ENCODE results near the gene SCN9A. TPM values are rescaled to one million over a fixed set of nuclear protein-coding genes. Genes with fewer than 3 reads are reported as not detected.

The SCN9A gene
- total RNA-seq, 1 donor from 2014 or later = 25.5 TPM

DNA sequence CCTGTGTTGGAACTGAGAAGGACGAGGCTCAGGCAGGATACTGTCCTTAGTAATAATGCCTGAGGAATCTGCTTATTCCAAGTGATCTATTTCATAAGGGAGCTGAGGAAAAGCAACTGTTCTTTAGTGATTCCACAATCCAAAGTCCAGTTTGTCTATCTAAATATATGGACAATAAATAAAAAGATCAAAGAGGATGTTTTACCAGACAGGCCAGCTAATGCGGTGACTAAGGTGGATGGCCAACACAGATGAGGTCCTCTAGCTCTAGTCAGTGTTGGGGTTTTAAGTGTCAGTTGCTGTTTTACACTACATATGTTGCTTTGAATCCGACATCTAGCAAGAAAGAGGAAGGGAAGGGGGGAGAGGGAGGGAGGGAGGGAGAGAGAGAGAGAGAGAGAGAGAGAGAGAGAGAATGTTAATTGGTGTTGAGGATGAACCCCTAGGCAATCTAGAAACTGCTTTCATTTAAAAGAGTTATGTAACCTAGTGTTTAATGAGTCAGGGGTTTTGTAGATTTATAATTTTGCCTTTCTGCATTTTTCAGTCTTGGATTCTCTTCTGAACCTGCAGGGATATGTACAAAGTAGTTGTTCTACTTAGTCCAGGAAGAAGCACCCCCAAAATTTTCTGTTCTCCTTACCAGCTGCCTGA lies 220.9 kb downstream of the SCN9A start:
- DNase-seq (ENCODE audit: low spot score) (no peak), ATAC-seq (no peak)
- intact Hi-C loops (cut with DNase I) = no loop called here

DNA sequence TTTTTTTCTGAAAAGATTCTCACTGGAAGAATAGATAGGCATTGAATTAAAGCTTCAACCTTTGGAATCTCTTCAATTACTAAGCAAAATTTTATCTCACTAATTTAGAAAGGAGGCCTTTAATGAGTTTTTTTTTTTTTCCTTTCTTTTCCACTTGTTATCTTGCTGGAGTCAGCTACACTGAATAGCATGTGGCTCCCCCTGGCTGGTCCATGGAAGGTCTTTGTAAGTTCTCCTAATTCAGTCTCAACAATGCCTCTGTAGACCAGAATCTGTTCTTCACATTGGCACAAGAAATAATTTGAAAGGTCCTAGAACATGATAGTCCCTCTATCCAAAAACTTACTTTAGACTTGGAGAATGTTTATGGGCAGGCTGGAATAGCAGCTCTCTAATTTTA lies 223.7 kb downstream of the SCN9A start:
- ATAC-seq = no peak
- intact Hi-C loops (cut with DNase I) = no loop called here
- DNase-seq (ENCODE audit: low spot score) = no peak

DNA sequence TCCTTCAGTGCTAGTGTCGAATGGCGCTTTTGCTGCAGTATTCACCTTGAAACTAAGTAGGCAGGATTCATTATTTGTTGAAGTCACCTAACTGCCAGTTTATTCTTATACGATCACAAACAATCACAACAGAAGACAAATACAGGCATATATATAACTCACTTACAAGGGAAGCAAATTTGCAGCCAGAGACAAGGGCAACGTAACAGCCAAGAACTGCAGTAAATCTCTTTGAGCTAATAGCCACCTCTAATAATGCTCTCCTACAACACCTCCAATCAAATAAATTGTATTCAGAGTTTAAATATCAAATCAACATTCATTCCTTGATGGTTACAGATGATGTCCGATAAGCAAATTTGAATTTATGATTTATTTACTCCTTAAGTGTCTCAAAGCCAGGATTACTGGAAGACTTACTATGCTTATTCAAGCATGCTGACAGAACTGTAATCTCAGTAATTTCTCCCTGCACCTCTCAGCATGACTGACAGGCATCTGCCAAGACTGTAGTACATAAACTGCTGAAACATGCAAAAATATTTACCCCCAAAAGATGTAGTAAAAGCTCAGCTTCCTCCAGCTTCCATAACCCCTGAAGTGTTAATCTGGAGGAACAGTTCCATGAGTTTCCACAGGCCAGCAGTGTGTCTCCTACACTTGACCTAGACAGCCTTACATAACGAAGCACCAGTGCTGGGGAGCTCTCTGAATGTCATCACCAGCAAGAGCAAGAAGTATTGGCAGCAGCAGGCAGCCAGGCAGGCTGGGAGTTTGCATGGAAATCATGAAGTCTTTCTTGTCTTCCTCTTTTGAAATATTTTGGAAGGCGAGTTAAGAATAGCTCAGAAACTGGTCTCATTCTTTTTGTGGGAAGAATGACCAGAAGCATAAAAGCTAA lies 227.0 kb downstream of the SCN9A start:
- DNase-seq (ENCODE audit: low spot score) (no peak), ATAC-seq (no peak)
- intact Hi-C loops (cut with DNase I) = no loop called here

DNA sequence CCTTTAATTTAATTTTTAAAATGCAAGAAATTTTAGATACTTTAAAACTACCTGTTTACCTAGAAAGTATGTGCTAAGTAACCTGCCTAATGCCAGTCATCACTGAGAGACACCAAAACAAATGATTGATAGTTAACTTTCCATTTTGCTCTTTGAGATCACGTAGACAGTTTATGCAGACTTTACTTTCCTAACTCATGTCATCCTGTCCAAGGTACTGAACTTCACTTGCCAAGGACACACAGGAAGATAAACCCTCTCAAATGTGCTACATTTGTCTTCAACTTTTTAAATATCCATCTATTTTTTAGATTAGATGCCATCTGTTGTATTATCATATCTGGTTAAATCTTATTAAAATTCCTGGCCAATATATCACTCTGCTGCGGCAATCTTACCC lies 227.9 kb downstream of the SCN9A start:
- no peak for ATAC-seq
- intact Hi-C loops (cut with DNase I) = no loop called here

More for the DNA sequence above, 227.9 kb downstream of the SCN9A start:
- DNase-seq (ENCODE audit: low spot score) = no peak

Other genes with a start within 250 kb of the SCN9A start
- gene SCN1A, start 247.9 kb downstream of the SCN9A start, total RNA-seq = not detected
- 109 TPM for gene SCN7A, start 118.3 kb upstream of the SCN9A start, total RNA-seq

All from sciatic nerve (tissue), 2 donors.